HepG2 (cell line): Measurements from ENCODE around the gene LUC7L. TPM values are rescaled to one million over a fixed set of nuclear protein-coding genes. Genes with fewer than 3 reads are reported as not detected.
A peak's percentile ranks its signal among the peaks of the same experiment; 100 is the strongest.

ENCODE experiments used
- ARNTL ChIP-seq: sonication (generic); formaldehyde crosslinking; IDR thresholded peaks from 2 replicates; pipeline ENCODE4 v1.4.0; 2020; ENCODE audit warnings: mild to moderate bottlenecking, missing genetic modification reagents
- JDP2 ChIP-seq: sonication (generic); formaldehyde crosslinking; IDR thresholded peaks from 2 replicates; pipeline ENCODE4 v1.8.1; 2022; ENCODE audit warnings: missing genetic modification reagents, borderline replicate concordance
- JUND ChIP-seq: sonication (generic); formaldehyde crosslinking; IDR thresholded peaks from 2 replicates; pipeline ENCODE4 v1.8.0; 2022; ENCODE audit warnings: mild to moderate bottlenecking, missing genetic modification reagents
- KLF12 ChIP-seq: sonication (generic); formaldehyde crosslinking; IDR thresholded peaks from 2 replicates; pipeline ENCODE4 v1.4.0; 2020; ENCODE audit warnings: missing genetic modification reagents, borderline replicate concordance
- MAFG ChIP-seq: sonication (generic); formaldehyde crosslinking; IDR thresholded peaks from 2 replicates; pipeline ENCODE4 v1.5.1; 2020; ENCODE audit warnings: mild to moderate bottlenecking, missing genetic modification reagents
- MEIS1 ChIP-seq: sonication (generic); formaldehyde crosslinking; IDR thresholded peaks from 2 replicates; pipeline ENCODE4 v1.9.0; 2021; ENCODE audit warnings: mild to moderate bottlenecking, missing genetic modification reagents, moderate library complexity, borderline replicate concordance
- NCOA2 ChIP-seq: sonication (generic); formaldehyde crosslinking; IDR thresholded peaks from 2 replicates; pipeline ENCODE4 v1.8.0; 2022; ENCODE audit warnings: inconsistent platforms
- NFE2L2 ChIP-seq: fragments of 150-350 bp; IDR thresholded peaks from 2 replicates; pipeline ENCODE4 v1.6.1; 2014; ENCODE audit warnings: low read length
- PAF1 ChIP-seq: IDR thresholded peaks from 2 replicates; pipeline ENCODE4 v1.6.1; 2016; ENCODE audit warnings: missing genetic modification reagents, missing compliant biosample characterization
- REL ChIP-seq: sonication (generic); formaldehyde crosslinking; conservative IDR thresholded peaks from 2 replicates; pipeline ENCODE4 v1.8.0; 2022; ENCODE audit warnings: mild to moderate bottlenecking, missing genetic modification reagents, moderate library complexity
- TAF1 ChIP-seq: sonication (generic); formaldehyde crosslinking; IDR thresholded peaks from 2 replicates; pipeline ENCODE4 v1.4.0; 2020; ENCODE audit warnings: missing genetic modification reagents
- ZNF33B ChIP-seq: sonication (generic); formaldehyde crosslinking; IDR thresholded peaks from 2 replicates; pipeline ENCODE4 v1.5.1; 2020; ENCODE audit warnings: mild to moderate bottlenecking, missing genetic modification reagents
- ZNF44 ChIP-seq: sonication (generic); formaldehyde crosslinking; IDR thresholded peaks from 2 replicates; pipeline ENCODE4 v1.5.1; 2020; ENCODE audit warnings: mild to moderate bottlenecking, missing genetic modification reagents
- ZNF546 ChIP-seq: sonication (generic); formaldehyde crosslinking; conservative IDR thresholded peaks from 2 replicates; pipeline ENCODE4 v1.8.1; 2023; ENCODE audit warnings: mild to moderate bottlenecking, missing genetic modification reagents
- ZNF768 ChIP-seq: sonication (generic); formaldehyde crosslinking; IDR thresholded peaks from 2 replicates; pipeline ENCODE4 v1.4.0; 2020; ENCODE audit warnings: missing genetic modification reagents
- ZNF773 ChIP-seq: sonication (generic); formaldehyde crosslinking; IDR thresholded peaks from 2 replicates; pipeline ENCODE4 v1.4.0; 2020; ENCODE audit warnings: missing genetic modification reagents, borderline replicate concordance
- ZNF792 ChIP-seq: IDR thresholded peaks from 2 replicates; pipeline ENCODE4 v1.6.1; 2016
- ZNF83 ChIP-seq: sonication (generic); formaldehyde crosslinking; IDR thresholded peaks from 2 replicates; pipeline ENCODE4 v1.4.0; 2020; ENCODE audit warnings: missing genetic modification reagents, mild to moderate bottlenecking, borderline replicate concordance
- ZNF891 ChIP-seq: sonication (generic); formaldehyde crosslinking; IDR thresholded peaks from 2 replicates; pipeline ENCODE4 v1.5.0; 2020; ENCODE audit warnings: mild to moderate bottlenecking, missing genetic modification reagents
- polyA plus RNA-seq, 8 experiments: library from polyadenylated mRNA; depleted of rRNA in 3 of 8; stranded (reverse) in 7 of 8; unstranded in 1 of 8; fragments of >200 nt; fragmentation: Illumina TruSeq in 4 of 8; extraction: Trizol in 4 of 8; gene quantifications; 2 replicates each; pipeline versions ENCODE4 v1.2.1 to v1.2.3, GENCODE V29; 2011 to 2016; ENCODE audit warnings: low read depth in 4 of 8, missing spikeins in 1 of 8, mixed read lengths in 1 of 8; ENCODE audit not compliant: insufficient read depth in 1 of 8
- total RNA-seq, 5 experiments: library from RNA; depleted of rRNA; stranded (reverse); fragments of >200 nt; fragmentation: Illumina TruSeq; extraction: Trizol; gene quantifications; 2 replicates each; pipeline ENCODE4 v1.2.3, GENCODE V29; 2016; ENCODE audit warnings: low read depth in 1 of 5
- TF ChIP-seq, protein P1 (sequence below): sonication (generic); formaldehyde crosslinking; IDR thresholded peaks from 2 replicates; pipeline ENCODE4 v1.8.0; 2022; ENCODE audit warnings: mild to moderate bottlenecking, missing genetic modification reagents, moderate library complexity
- TF ChIP-seq, protein P2 (sequence below): IDR thresholded peaks from 2 replicates; pipeline ENCODE4 v1.6.1; 2016; ENCODE audit warnings: low read depth, control low read depth
- TF ChIP-seq, protein P3 (sequence below): sonication (generic); formaldehyde crosslinking; IDR thresholded peaks from 2 replicates; pipeline ENCODE4 v1.5.0; 2020; ENCODE audit warnings: missing genetic modification reagents, mild to moderate bottlenecking, borderline replicate concordance
- TF ChIP-seq, protein P4 (sequence below): sonication (generic); formaldehyde crosslinking; IDR thresholded peaks from 2 replicates; pipeline ENCODE4 v1.4.0; 2020; ENCODE audit warnings: missing genetic modification reagents

LUC7L gene
- total and polyA plus RNA-seq, 2 of the 13 experiments (the other 11 are each of a cell fraction or from before 2014, with no cell fraction given): 48.7 to 56.9 TPM

DNA sequence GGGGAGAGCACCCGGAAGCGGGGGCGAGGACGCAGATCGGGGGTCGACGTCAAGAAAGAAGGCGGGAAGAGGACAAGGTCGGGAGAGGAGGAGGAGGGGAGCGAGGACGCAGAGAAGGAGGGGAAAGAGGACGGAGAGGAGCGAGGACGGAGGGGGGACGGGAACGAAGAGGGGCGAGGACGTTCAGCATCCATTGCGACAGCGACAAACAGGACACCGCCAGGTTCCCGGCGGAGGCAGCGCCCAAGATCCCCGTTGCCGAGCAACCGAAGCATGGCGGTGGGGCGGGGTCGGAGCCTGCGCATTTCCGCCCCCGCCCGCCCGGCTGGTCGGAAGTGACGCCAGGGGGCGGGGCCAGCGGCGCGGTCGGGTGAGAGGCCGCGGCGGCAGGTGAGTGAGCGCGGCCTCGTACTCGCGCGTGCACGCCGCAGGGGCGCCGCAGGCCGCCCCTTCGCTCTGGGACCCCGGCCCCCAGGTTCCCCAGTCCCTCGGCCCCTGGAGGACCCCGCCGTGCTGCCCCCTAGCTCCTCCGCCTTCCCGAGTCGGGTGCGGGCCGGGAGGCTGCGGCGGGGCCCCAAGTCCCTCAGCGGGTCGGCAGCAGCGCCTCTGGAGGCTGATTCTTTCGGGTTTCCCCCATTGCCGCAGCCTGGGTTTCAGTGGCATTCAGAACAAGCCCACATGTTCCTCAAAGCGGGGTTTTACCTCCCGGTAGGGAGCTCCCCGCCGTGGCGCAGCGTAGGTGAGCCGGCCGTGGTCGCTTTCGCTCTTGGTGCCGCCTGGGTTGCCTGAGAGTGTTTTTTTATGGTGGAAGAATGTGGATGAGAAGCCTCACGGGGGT lies 5.4 kb upstream of the LUC7L start, which contains the start of gene FAM234A (continued):
- TF ChIP-seq PAF1 (CRISPR knock-in tag): no peak
- TF ChIP-seq ZNF44 (CRISPR knock-in tag): no peak
- TF ChIP-seq ZNF83: no peak
- no peak for TF ChIP-seq MAFG (CRISPR knock-in tag)
- TF ChIP-seq KLF12 (CRISPR knock-in tag): 0 out of 2 replicates have a peak, but pooled peaks have one; percentile 33
- no peak for TF ChIP-seq JUND (CRISPR knock-in tag)
- TF ChIP-seq, protein P1, sequence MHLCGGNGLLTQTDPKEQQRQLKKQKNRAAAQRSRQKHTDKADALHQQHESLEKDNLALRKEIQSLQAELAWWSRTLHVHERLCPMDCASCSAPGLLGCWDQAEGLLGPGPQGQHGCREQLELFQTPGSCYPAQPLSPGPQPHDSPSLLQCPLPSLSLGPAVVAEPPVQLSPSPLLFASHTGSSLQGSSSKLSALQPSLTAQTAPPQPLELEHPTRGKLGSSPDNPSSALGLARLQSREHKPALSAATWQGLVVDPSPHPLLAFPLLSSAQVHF (CRISPR knock-in tag): peak; percentile 62; the same call in 1 of the 2 replicates
- TF ChIP-seq, protein P2, sequence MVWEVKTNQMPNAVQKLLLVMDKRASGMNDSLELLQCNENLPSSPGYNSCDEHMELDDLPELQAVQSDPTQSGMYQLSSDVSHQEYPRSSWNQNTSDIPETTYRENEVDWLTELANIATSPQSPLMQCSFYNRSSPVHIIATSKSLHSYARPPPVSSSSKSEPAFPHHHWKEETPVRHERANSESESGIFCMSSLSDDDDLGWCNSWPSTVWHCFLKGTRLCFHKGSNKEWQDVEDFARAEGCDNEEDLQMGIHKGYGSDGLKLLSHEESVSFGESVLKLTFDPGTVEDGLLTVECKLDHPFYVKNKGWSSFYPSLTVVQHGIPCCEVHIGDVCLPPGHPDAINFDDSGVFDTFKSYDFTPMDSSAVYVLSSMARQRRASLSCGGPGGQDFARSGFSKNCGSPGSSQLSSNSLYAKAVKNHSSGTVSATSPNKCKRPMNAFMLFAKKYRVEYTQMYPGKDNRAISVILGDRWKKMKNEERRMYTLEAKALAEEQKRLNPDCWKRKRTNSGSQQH: no peak
- peak; percentile 31; the same call in 1 of the 2 replicates for TF ChIP-seq TAF1 (CRISPR knock-in tag)
- TF ChIP-seq JDP2 (CRISPR knock-in tag): no peak
- TF ChIP-seq, protein P3, sequence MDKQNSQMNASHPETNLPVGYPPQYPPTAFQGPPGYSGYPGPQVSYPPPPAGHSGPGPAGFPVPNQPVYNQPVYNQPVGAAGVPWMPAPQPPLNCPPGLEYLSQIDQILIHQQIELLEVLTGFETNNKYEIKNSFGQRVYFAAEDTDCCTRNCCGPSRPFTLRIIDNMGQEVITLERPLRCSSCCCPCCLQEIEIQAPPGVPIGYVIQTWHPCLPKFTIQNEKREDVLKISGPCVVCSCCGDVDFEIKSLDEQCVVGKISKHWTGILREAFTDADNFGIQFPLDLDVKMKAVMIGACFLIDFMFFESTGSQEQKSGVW (CRISPR knock-in tag): no peak
- no peak for TF ChIP-seq NFE2L2
- peak; percentile 58; the same call in 1 of the 2 replicates for TF ChIP-seq ZNF546 (CRISPR knock-in tag)
- no peak; the same call in 1 of the 2 replicates for TF ChIP-seq REL (CRISPR knock-in tag)
- no peak for TF ChIP-seq ZNF891 (CRISPR knock-in tag)
- peak; percentile 8; the same call in 1 of the 2 replicates for TF ChIP-seq NCOA2
- no peak; the same call in 1 of the 2 replicates for TF ChIP-seq ZNF792
- no peak for TF ChIP-seq ARNTL (CRISPR knock-in tag)
- TF ChIP-seq ZNF33B (CRISPR knock-in tag): no peak
- TF ChIP-seq ZNF773 (CRISPR knock-in tag): no peak
- TF ChIP-seq ZNF768: no peak
- TF ChIP-seq, protein P4, sequence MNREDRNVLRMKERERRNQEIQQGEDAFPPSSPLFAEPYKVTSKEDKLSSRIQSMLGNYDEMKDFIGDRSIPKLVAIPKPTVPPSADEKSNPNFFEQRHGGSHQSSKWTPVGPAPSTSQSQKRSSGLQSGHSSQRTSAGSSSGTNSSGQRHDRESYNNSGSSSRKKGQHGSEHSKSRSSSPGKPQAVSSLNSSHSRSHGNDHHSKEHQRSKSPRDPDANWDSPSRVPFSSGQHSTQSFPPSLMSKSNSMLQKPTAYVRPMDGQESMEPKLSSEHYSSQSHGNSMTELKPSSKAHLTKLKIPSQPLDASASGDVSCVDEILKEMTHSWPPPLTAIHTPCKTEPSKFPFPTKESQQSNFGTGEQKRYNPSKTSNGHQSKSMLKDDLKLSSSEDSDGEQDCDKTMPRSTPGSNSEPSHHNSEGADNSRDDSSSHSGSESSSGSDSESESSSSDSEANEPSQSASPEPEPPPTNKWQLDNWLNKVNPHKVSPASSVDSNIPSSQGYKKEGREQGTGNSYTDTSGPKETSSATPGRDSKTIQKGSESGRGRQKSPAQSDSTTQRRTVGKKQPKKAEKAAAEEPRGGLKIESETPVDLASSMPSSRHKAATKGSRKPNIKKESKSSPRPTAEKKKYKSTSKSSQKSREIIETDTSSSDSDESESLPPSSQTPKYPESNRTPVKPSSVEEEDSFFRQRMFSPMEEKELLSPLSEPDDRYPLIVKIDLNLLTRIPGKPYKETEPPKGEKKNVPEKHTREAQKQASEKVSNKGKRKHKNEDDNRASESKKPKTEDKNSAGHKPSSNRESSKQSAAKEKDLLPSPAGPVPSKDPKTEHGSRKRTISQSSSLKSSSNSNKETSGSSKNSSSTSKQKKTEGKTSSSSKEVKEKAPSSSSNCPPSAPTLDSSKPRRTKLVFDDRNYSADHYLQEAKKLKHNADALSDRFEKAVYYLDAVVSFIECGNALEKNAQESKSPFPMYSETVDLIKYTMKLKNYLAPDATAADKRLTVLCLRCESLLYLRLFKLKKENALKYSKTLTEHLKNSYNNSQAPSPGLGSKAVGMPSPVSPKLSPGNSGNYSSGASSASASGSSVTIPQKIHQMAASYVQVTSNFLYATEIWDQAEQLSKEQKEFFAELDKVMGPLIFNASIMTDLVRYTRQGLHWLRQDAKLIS (CRISPR knock-in tag): no peak
- TF ChIP-seq MEIS1 (CRISPR knock-in tag): peak; percentile 52
